Esophagus muscularis mucosa (tissue), 3 donors: ENCODE results near the gene TENM3.

Experiments used
- POLR2A ChIP-seq: fragments of 450-650 bp; IDR thresholded peaks from one replicate; pipeline ENCODE4 v1.6.1; 2017; ENCODE audit warnings: antibody characterized with exemption, moderate library complexity, mild to moderate bottlenecking, low read depth
- POLR2AphosphoS5 ChIP-seq, 2 donors: sonication (generic); formaldehyde crosslinking; IDR thresholded peaks; one replicate each; pipeline ENCODE4 v1.6.1; 2017; ENCODE audit warnings: antibody characterized with exemption in 2 of 2
- TF ChIP-seq, protein P1 (sequence below), 3 experiments: fragments of 200-600 bp in 2 of 3; fragments of 450-650 bp in 1 of 3; sonication (generic) in 2 of 3; IDR thresholded peaks; one replicate each; pipeline ENCODE4 v1.5.1; 2017 to 2019; ENCODE audit warnings: antibody characterized with exemption in 3 of 3, mild to moderate bottlenecking in 2 of 3, moderate library complexity in 1 of 3

DNA sequence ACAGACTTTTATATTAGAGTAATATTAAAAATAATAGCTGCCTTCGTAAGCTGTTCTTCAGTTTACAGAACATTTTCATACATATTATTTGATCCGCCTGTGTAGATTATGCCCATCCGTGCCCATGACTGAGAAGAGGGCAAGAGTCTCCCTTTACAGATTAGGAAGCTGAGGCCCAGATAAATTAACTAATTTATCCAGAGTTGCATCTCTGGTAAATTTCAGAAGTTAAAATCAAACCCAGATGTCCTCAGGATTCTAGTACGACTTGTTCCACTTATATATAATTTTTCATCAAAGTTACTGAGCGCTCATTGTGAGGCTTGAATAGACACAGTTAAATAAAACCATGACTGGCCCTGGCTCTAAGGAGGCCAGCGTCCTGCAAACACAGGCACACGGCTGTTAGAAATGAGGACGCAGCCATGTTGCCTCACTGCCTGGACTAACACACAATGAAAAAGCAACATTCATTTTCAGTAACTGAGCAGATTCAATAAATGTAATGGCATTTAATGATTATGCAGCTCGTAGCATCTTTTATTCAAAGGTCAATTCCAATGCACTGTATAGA, 148.0 kb downstream of the TENM3 start:
- TF ChIP-seq, protein P1, sequence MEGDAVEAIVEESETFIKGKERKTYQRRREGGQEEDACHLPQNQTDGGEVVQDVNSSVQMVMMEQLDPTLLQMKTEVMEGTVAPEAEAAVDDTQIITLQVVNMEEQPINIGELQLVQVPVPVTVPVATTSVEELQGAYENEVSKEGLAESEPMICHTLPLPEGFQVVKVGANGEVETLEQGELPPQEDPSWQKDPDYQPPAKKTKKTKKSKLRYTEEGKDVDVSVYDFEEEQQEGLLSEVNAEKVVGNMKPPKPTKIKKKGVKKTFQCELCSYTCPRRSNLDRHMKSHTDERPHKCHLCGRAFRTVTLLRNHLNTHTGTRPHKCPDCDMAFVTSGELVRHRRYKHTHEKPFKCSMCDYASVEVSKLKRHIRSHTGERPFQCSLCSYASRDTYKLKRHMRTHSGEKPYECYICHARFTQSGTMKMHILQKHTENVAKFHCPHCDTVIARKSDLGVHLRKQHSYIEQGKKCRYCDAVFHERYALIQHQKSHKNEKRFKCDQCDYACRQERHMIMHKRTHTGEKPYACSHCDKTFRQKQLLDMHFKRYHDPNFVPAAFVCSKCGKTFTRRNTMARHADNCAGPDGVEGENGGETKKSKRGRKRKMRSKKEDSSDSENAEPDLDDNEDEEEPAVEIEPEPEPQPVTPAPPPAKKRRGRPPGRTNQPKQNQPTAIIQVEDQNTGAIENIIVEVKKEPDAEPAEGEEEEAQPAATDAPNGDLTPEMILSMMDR (IDR thresholded peaks at IDR 0.05): no peak
- TF ChIP-seq POLR2AphosphoS5 (IDR thresholded peaks at IDR 0.05): no peak
- TF ChIP-seq POLR2A: no peak
